Measurements from ENCODE around the gene GCN1. TPM values are rescaled to one million over a fixed set of nuclear protein-coding genes. Genes with fewer than 3 reads are reported as not detected.

GCN1 gene
- total and polyA plus RNA-seq, 2 of the 8 experiments (the other 6 are each of a cell fraction or from before 2014, with no cell fraction given), result 61.4 to 133 TPM

GRCh38 chr12:120156315-120157259, 37.9 kb downstream of the GCN1 start (continued):
- TF ChIP-seq HDAC2 (IDR thresholded peaks at IDR 0.05; ENCODE audit: borderline replicate concordance in 1 of 2, low read depth in 2 of 2, low read length in 2 of 2), result no peak

Data from H1 (cell line).